Measurements from ENCODE around the gene HOXB4.

HOXB4 gene

GRCh38 chr17:48604770-48605329, 26.7 kb upstream of the HOXB4 start, which contains the start of gene HOXB6:
Gene HOXB6, minus strand, starts transcription at chr17:48604986. Its CDS starts 6,836 bp downstream, at chr17:48598150.
- intact Hi-C loops (cut with DNase I), result no loop called here
- DNase-seq, result no peak

- intact Hi-C loops (cut with DNase I), result no loop called here
- no peak for DNase-seq
These were observed 26.0 kb upstream of the HOXB4 start for GRCh38 chr17:48603959-48604769.

- intact Hi-C loops (cut with DNase I), result no loop called here
- no peak for DNase-seq
These were observed 23.6 kb upstream of the HOXB4 start for GRCh38 chr17:48601539-48602425.

- intact Hi-C loops (cut with DNase I), result no loop called here
- DNase-seq, result no peak
These were observed 23.0 kb upstream of the HOXB4 start for GRCh38 chr17:48601207-48601538.

GRCh38 chr17:48600244-48601098, 22.3 kb upstream of the HOXB4 start:
- DNase-seq, result no peak

GRCh38 chr17:48599354-48599753, 21.2 kb upstream of the HOXB4 start:
- intact Hi-C loops (cut with DNase I), result no loop called here
- DNase-seq, result no peak

More at GRCh38 chr17:48600244-48601098, 22.3 kb upstream of the HOXB4 start:
- intact Hi-C loops (cut with DNase I), result no loop called here

- intact Hi-C loops (cut with DNase I), result no loop called here
- no peak for DNase-seq
These were observed 20.6 kb upstream of the HOXB4 start for GRCh38 chr17:48598736-48599135.

GRCh38 chr17:48597778-48598631, 19.9 kb upstream of the HOXB4 start:
- intact Hi-C loops (cut with DNase I), result no loop called here
- no peak for DNase-seq

- DNase-seq, result no peak
- intact Hi-C loops (cut with DNase I), result no loop called here
These were observed 19.3 kb upstream of the HOXB4 start for GRCh38 chr17:48597528-48597777.

- DNase-seq, result no peak
- intact Hi-C loops (cut with DNase I), result no loop called here
These were observed 18.8 kb upstream of the HOXB4 start for GRCh38 chr17:48596735-48597527.

GRCh38 chr17:48596000-48596734, 18.0 kb upstream of the HOXB4 start:
- intact Hi-C loops (cut with DNase I), result no loop called here
- no peak for DNase-seq

GRCh38 chr17:48595278-48595999, 17.3 kb upstream of the HOXB4 start:
- DNase-seq, result no peak
- intact Hi-C loops (cut with DNase I), result no loop called here

GRCh38 chr17:48594538-48595277, 16.6 kb upstream of the HOXB4 start:
- no peak for DNase-seq
- intact Hi-C loops (cut with DNase I), result no loop called here

- peak in 15 of 42 donors; percentile 8 to 62 (median 33) for DNase-seq
- intact Hi-C loops (cut with DNase I), result no loop called here
These were observed 15.8 kb upstream of the HOXB4 start for GRCh38 chr17:48593840-48594537.
